CD4-positive, alpha-beta T cell (primary cell): ENCODE measurements around the gene P2RY11. TPM values are rescaled to one million over a fixed set of nuclear protein-coding genes. Genes with fewer than 3 reads are reported as not detected.

ENCODE experiments used
- ATAC-seq: fragments of 200-7000 bp; cut with Tn5 transposase; one replicate; pipeline ENCODE4 v1.10.0; 2022; ENCODE audit warnings: mild to moderate bottlenecking; ENCODE audit not compliant: poor library complexity
- CTCF ChIA-PET: fragments of 350-600 bp; sonication (Branson Sonifier 250); formaldehyde crosslinking; loops from one replicate; lab custom pipeline; 2021; ENCODE audit warnings: antibody characterized with exemption, inconsistent platforms; lab: Charles Lee
- POLR2A ChIA-PET: fragments of 350-600 bp; sonication (Branson Sonifier 250); formaldehyde crosslinking; loops from one replicate; lab custom pipeline; 2021; ENCODE audit warnings: antibody characterized with exemption, inconsistent platforms; lab: Charles Lee
- DNase-seq, 14 experiments: peaks; one replicate each; pipeline ENCODE4 v3.0.0-alpha.2; 2013 to 2020; ENCODE audit warnings: mixed read lengths in 2 of 14
- H3K27ac ChIP-seq, 2 donors: one replicate each; pipeline versions ENCODE4 v1.5.1 to v1.7.0; 2013; ENCODE audit warnings: low read length in 2 of 2, low read depth in 1 of 2, mild to moderate bottlenecking in 1 of 2
- H3K27me3 ChIP-seq, 2 experiments: 1 replicate in 1 of 2; 2 replicates in 1 of 2; pipeline versions ENCODE4 v1.6.1 to v1.7.0; 2013; ENCODE audit warnings: low read length in 2 of 2, control low read depth in 1 of 2, mild to moderate bottlenecking in 1 of 2, moderate library complexity in 1 of 2; ENCODE audit not compliant: insufficient read depth in 2 of 2, control insufficient read depth in 1 of 2
- H3K36me3 ChIP-seq: one replicate; pipeline ENCODE4 v1.6.1; 2013; ENCODE audit warnings: low read length, control low read depth; ENCODE audit not compliant: insufficient read depth
- H3K4me1 ChIP-seq: one replicate; pipeline ENCODE4 v1.6.1; 2013; ENCODE audit warnings: low read length, control low read depth; ENCODE audit not compliant: insufficient read depth
- H3K4me3 ChIP-seq: one replicate; pipeline ENCODE4 v1.5.1; 2013; ENCODE audit warnings: mild to moderate bottlenecking, low read length, moderate library complexity
- H3K9me3 ChIP-seq, 2 experiments: 1 replicate in 1 of 2; 2 replicates in 1 of 2; pipeline versions ENCODE4 v1.6.1 to v1.7.0; 2013; ENCODE audit warnings: low read length in 2 of 2, mild to moderate bottlenecking in 2 of 2, control low read depth in 1 of 2, moderate library complexity in 1 of 2; ENCODE audit not compliant: control insufficient read depth in 1 of 2, insufficient read depth in 1 of 2
- H3K27ac Mint-ChIP-seq: one replicate; pipeline ENCODE4 v1.8.0; 2020; ENCODE audit warnings: mixed read lengths
- H3K27me3 Mint-ChIP-seq: one replicate; pipeline ENCODE4 v1.8.0; 2021; ENCODE audit warnings: mixed read lengths
- H3K36me3 Mint-ChIP-seq: one replicate; pipeline ENCODE4 v1.8.0; 2021; ENCODE audit warnings: low read depth, mixed read lengths
- H3K4me1 Mint-ChIP-seq: one replicate; pipeline ENCODE4 v1.8.0; 2021; ENCODE audit warnings: low read depth, mixed read lengths
- H3K4me3 Mint-ChIP-seq: one replicate; pipeline ENCODE4 v1.8.0; 2020; ENCODE audit warnings: mild to moderate bottlenecking, mixed read lengths
- H3K9me3 Mint-ChIP-seq: one replicate; pipeline ENCODE4 v1.8.0; 2020; ENCODE audit warnings: mixed read lengths
- intact Hi-C, 2 experiments: fragments of 100-400 bp; cut with DNase I in 1 of 2; cut with micrococcal nuclease in 1 of 2; formaldehyde crosslinking; loops; one replicate each; pipeline versions ENCODE4 v1.15.1 to v1.9.0; 2023 to 2025; cut with DNase I, micrococcal nuclease
- total RNA-seq, 174 experiments: library from RNA in 2 of 174; stranded (reverse) in 2 of 174; gene quantifications; one replicate each; pipeline ENCODE4 v1.2.3 and lab custom pipeline; 2021 to 2026
- TF ChIP-seq, protein P1 (sequence below): fragments of 200-600 bp; IDR thresholded peaks from one replicate; pipeline ENCODE4 v1.8.0; 2022; ENCODE audit warnings: antibody characterized with exemption, mild to moderate bottlenecking

Gene P2RY11
- total RNA-seq, 2 experiments from 2014 or later = 88.5 to 93.9 TPM

GRCh38 chr19:10089801-10090375 is 21.6 kb upstream of the P2RY11 start:
- no peaks in the 10 kb centered on the region for H3K27me3 Mint-ChIP-seq
- Histone ChIP-seq H3K4me3 (no peak overlapping the region), H3K4me1 (peaks cover 24% of the 10 kb centered on the region), H3K36me3 (peaks cover 41% of the 10 kb centered on the region), H3K27me3 (no peaks in the 10 kb centered on the region), H3K9me3 (no peaks in the 10 kb centered on the region), H3K27ac (no peak overlapping the region)
- peaks cover 55% of the 10 kb centered on the region for H3K36me3 Mint-ChIP-seq
- ChIA-PET CTCF (no interaction called here), POLR2A (no interaction called here)
- peaks cover 12% of the 10 kb centered on the region for H3K4me1 Mint-ChIP-seq
- ATAC-seq = no peak
- intact Hi-C loops = loop anchor here in 1 of 2 experiments (10.0 kb wide), 1 partner anchor 255 kb away; the partner anchor contains the start of gene PIN1
- TF ChIP-seq, protein P1, sequence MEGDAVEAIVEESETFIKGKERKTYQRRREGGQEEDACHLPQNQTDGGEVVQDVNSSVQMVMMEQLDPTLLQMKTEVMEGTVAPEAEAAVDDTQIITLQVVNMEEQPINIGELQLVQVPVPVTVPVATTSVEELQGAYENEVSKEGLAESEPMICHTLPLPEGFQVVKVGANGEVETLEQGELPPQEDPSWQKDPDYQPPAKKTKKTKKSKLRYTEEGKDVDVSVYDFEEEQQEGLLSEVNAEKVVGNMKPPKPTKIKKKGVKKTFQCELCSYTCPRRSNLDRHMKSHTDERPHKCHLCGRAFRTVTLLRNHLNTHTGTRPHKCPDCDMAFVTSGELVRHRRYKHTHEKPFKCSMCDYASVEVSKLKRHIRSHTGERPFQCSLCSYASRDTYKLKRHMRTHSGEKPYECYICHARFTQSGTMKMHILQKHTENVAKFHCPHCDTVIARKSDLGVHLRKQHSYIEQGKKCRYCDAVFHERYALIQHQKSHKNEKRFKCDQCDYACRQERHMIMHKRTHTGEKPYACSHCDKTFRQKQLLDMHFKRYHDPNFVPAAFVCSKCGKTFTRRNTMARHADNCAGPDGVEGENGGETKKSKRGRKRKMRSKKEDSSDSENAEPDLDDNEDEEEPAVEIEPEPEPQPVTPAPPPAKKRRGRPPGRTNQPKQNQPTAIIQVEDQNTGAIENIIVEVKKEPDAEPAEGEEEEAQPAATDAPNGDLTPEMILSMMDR = no peak
- no peaks in the 10 kb centered on the region for H3K9me3 Mint-ChIP-seq
- H3K27ac Mint-ChIP-seq = peak overlapping the region; percentile 12
- no peak for DNase-seq
- peak overlapping the region; percentile 72 for H3K4me3 Mint-ChIP-seq

GRCh38 chr19:10091370-10091687 is 20.2 kb upstream of the P2RY11 start:
- Mint-ChIP-seq H3K27me3 (no peaks in the 10 kb centered on the region), H3K4me1 (peaks cover 13% of the 10 kb centered on the region), H3K36me3 (peaks cover 60% of the 10 kb centered on the region), H3K27ac (no peak overlapping the region), H3K4me3 (no peak overlapping the region), H3K9me3 (no peaks in the 10 kb centered on the region)
- Histone ChIP-seq H3K27ac (no peak overlapping the region), H3K4me1 (peaks cover 23% of the 10 kb centered on the region), H3K36me3 (peaks cover 41% of the 10 kb centered on the region), H3K9me3 (peaks cover 0 to 4% of the 10 kb centered on the region in 2 experiments), H3K27me3 (no peaks in the 10 kb centered on the region), H3K4me3 (no peak overlapping the region)
- TF ChIP-seq, protein P1 = no peak
- no peak for ATAC-seq
- ChIA-PET CTCF (no interaction called here), POLR2A (interaction anchor here (1.2 kb wide), 1 partner anchor 13 kb away, joined by 3 read pairs; no protein-coding TSS in a partner anchor)
- DNase-seq = no peak
- intact Hi-C loops = no loop called here

- no peak for ATAC-seq
- CTCF ChIA-PET = interaction anchor here (0.6 to 1.5 kb wide), 2 partner anchors 20 to 85 kb away, joined by 3 to 4 read pairs; no protein-coding TSS in a partner anchor
- POLR2A ChIA-PET = no interaction called here
These were observed 19.4 kb upstream of the P2RY11 start for GRCh38 chr19:10091895-10092641.

More at GRCh38 chr19:10091895-10092641, 19.4 kb upstream of the P2RY11 start:
- Histone ChIP-seq H3K4me3 (no peak overlapping the region), H3K27ac (no peak overlapping the region), H3K4me1 (peaks cover 23% of the 10 kb centered on the region), H3K27me3 (no peaks in the 10 kb centered on the region), H3K9me3 (peaks cover 0 to 8% of the 10 kb centered on the region in 2 experiments), H3K36me3 (peaks cover 41% of the 10 kb centered on the region)
- intact Hi-C loops = no loop called here
- Mint-ChIP-seq H3K4me3 (no peak overlapping the region), H3K27ac (no peak overlapping the region), H3K9me3 (no peaks in the 10 kb centered on the region), H3K27me3 (no peaks in the 10 kb centered on the region), H3K4me1 (peaks cover 11% of the 10 kb centered on the region), H3K36me3 (peaks cover 60% of the 10 kb centered on the region)
- no peak for DNase-seq
- TF ChIP-seq, protein P1 = no peak
